Neural progenitor cell (in vitro differentiated cells): ENCODE results near the gene GOLGA6D.
"Not testable (repeated sequence)": the region's sequence is repeated elsewhere in the genome, so short reads cannot be mapped to it uniquely, and the experiment has no call there.

Source experiments
- CTCF ChIP-seq: fragments of 200-600 bp; sonication (generic); IDR thresholded peaks from 2 replicates; pipeline ENCODE4 v1.5.1; 2017; ENCODE audit warnings: antibody characterized with exemption, mild to moderate bottlenecking
- EZH2phosphoT487 ChIP-seq: fragments of 200-600 bp; sonication (generic); IDR thresholded peaks from 2 replicates; pipeline ENCODE4 v1.6.1; 2017; ENCODE audit warnings: antibody characterized with exemption

- TF ChIP-seq CTCF, EZH2phosphoT487: not testable (repeated sequence)
Observed at GRCh38 chr15:75275617-75276016, 7.0 kb upstream of the GOLGA6D start.
